GM12892 (cell line): ENCODE measurements around the gene BCL7C.

Experiments
- DNase-seq: peaks from one replicate; pipeline ENCODE4 v3.0.0; 2011; ENCODE audit not compliant: insufficient read length
- FAIRE-seq: peaks from 2 replicates; lab custom pipeline; 2011; peaks lifted over from hg19 to GRCh38; lab: Jason Lieb, UNC
- POLR2A ChIP-seq: IDR thresholded peaks from 2 replicates; pipeline ENCODE4 v1.6.1; 2011; ENCODE audit warnings: low read depth, low read length, control low read depth
- POLR2AphosphoS5 ChIP-seq: IDR thresholded peaks from 2 replicates; pipeline ENCODE4 v1.6.1; 2011; ENCODE audit warnings: low read depth, low read length, control low read depth
- TAF1 ChIP-seq: IDR thresholded peaks from 2 replicates; pipeline ENCODE4 v1.6.1; 2011; ENCODE audit warnings: low read depth, mild to moderate bottlenecking, control low read depth, low read length, borderline replicate concordance

The BCL7C gene

DNA sequence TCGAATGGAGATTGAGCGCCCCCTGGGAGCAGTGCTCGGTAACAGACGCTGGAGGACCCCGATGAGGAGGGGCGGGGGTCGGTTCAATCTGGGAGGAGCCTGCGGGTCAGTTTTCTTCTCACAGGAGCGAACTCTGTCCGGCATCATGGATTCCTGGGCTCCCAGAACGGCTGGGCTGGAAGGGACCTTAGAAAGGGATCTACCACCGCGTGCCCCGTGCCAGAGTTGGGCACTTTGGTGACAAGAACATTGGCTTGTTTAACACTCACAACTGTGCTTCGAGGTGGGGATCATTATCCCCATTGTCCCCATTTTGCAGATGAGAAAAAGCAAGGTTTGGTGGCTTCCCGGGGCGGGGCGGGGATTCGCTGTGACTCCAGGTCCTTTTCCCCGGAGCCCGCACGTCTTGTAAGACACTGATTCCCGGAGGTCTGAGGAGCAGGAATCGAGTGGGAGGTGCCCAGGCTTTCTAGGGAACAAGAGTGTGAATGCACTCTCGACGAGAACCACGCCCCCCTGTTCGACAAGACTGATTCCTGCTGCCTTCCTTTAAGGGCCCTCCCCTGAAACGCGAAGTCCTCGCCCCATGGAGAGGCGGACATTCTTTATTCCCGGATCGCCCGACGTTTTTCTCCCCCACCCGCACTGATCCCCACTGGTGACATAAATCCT, 28.0 kb upstream of the BCL7C start:
- no peak for FAIRE-seq
- no peak for TF ChIP-seq POLR2A
- TF ChIP-seq POLR2AphosphoS5, result no peak
- peak; percentile 58 for DNase-seq

DNA sequence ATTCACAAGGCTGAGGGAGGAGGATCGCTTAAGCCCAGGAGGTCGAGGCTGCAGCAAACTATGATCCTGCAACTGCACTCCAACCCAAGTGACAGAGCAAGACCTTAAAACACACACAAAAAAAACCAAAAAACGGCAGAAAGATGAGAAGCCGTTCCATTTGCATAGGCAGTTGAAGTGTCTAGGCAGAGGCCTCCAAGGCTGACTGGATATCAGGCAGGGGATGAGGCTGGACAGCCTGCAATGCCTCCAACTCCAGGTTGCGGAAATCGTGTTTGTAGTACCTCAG, 27.5 kb upstream of the BCL7C start:
- TF ChIP-seq POLR2AphosphoS5, result no peak
- TF ChIP-seq TAF1, result no peak
- TF ChIP-seq POLR2A, result no peak
- DNase-seq (no peak), FAIRE-seq (peak; percentile 83)

DNA sequence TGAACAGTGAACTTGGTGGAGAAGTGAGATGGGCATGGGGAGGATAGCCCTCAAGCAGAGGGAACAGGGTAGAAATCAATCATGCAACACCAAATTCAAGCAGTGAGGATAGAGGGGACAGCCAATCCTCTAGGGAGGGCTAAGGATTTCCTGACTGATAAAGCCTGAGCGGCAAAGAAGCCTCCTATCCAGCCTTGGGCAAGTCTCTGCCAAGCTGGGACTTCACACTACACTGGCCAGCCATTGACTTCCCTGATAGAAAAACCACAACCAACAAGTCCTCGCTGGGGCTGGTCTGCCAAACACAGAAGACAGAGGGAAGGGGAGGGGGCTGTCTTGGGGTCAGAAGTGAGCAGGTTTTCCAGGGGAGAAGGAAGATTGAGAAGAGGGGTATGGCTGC, 27.0 kb upstream of the BCL7C start:
- FAIRE-seq (no peak), DNase-seq (no peak)
- TF ChIP-seq TAF1, result no peak
- no peak for TF ChIP-seq POLR2A
- TF ChIP-seq POLR2AphosphoS5, result no peak

DNA sequence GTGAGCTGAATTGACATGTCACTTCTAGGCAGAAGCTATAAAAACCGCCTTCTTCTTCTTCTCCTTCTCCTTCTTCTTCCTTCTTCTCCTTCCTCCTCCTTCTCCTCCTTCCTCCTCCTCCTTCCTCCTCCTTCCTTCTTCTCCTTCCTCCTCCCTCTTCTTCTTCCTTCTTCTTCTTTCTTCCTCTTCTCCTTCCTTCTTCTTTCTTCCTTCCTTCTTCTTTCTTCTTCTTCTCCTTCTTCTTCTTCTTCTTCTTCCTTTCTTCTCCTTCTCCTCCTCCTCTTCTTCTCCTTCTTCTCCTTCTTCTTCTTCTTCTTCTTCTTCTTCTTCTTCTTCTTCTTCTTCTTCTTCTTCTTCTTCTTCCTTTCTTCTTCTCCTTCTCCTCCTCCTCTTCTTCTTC, 24.7 kb upstream of the BCL7C start:
- FAIRE-seq, result no peak
- no peak for DNase-seq
- TF ChIP-seq POLR2AphosphoS5 (no peak), POLR2A (no peak), TAF1 (no peak)

DNA sequence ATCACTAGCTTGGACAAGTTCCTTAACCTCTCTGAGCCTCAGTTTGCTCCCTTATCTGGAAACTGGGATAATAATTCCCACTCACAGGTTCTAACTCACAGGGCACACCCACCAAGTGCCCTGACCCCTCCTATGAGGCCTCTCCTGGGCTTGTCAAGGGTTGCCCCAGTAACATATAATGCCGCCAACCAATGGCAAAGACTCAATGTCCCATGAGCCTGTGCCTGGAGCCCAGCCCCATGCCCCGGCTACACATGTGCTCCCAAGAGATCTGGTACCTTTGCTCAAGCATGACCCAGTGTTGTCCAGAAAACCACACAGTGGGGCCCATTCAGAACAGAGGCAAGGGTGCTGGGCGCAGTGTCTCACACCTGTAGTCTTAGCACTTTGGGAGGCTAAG, 21.0 kb upstream of the BCL7C start:
- DNase-seq (no peak), FAIRE-seq (no peak)
- TF ChIP-seq TAF1 (no peak), POLR2AphosphoS5 (no peak), POLR2A (no peak)

DNA sequence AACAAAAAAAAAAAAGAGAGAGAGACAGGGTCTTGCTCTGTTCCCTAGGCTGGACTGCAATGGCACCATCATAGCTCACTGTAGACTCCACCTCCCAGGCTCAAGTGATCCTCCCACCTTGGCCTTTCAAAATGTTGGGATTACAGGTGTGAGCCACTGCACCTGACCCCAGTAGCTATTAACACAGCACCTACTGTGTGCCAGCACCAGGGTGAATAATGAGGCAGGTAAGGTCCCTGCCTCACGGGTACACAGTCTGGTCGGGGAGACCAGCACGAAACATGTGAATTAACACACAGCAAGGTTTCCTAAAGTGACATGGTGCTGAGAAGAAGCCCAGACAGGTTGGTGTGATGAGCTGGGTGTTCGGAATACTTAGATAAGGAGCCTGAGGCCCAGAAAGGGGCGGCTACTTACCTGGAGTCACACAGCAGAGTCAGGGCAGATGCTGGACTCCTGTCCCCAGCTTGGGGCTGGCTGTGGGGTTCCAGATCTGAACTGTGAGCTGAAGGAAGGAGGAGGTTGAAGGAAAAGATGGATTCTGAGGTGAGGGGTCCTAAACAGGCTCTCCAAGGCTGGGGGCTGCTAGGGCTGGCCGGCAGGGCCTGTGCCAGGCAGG, 19.0 kb upstream of the BCL7C start:
- FAIRE-seq (no peak), DNase-seq (no peak)
- TF ChIP-seq TAF1, result no peak
- no peak for TF ChIP-seq POLR2AphosphoS5
- TF ChIP-seq POLR2A, result no peak

DNA sequence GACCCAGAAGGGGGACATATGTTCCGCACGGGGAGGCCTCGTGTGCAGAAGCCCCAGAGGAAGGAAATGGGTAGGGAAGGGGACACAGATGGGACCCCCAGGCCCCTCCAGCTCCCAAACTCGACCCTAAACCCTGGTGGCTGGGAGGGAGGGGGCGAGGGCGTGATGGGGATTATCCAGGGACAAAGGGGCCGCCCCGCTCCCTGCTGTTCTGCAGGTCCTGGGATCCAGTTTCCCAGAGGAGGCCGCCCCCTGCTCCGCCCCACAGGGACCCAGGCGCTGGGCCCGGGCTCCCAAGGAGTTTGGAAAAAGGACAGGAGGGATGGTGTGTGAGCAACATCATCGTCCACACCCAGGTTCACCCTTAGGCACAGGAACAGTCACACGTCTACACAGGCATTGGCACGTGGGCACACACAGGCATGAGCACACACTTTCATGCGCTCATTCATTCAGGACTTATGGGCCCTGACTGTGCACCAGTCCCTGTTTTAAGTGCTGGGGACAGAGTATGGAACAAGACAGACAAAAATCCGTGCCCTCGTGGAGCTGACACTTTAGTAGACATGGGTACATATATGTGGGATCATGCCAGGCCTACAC, 16.7 kb upstream of the BCL7C start:
- DNase-seq, result no peak
- FAIRE-seq, result no peak
- TF ChIP-seq POLR2AphosphoS5 (no peak), POLR2A (no peak), TAF1 (no peak)

DNA sequence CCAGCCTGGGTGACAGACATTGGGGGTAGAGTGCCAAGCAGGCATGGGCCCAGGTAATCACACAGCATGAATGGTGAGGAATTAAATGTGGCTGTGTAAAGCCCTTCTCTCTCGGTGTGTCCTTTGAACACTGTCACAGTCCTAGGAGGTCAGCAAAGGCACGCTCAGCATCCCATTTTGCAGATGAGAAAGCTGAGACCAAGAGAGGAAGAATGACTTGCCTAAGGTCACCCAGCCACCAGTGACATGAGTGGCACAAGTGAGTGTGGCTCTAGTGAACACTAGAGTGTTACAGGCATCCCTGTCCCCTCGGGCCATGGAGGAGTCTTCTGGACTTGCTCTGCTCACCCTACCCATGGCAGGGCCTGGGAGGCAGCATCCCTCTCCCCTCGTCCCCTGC, 13.2 kb upstream of the BCL7C start:
- FAIRE-seq (no peak), DNase-seq (no peak)
- TF ChIP-seq TAF1 (no peak), POLR2AphosphoS5 (no peak), POLR2A (no peak)

DNA sequence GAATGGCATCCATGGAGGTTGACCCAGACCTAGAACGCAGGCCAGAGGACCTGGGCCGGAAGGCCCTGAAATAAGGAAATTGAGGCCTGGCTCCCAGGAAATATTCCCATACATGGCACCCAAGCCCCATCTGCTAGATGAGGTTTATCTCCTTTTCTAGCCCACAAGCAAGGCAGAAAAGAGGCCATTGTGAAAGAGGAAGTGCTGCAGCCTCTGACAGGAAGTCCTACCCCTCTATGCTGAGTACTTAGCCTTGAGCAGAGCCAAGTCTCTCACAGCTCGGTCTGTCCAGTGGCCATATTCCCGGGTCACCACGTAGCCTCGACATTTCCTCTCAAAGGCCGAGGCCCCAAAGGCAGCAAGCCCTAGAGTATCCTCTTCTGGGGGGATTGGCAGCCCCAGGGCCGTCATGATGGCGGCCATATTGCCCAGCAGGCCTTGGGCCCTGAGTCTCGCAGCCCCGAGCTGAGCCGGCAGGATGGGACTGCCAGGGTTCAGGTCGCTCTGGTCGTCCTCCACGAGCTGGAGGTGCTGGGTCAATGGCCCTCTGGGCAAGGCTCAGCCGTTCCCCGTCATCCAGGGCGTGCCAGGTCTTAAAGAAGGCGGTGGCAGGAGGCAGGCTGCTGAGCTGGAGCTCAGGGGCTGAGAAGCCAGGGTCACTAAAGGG, 10.4 kb upstream of the BCL7C start:
- DNase-seq (no peak), FAIRE-seq (no peak)
- TF ChIP-seq POLR2A (no peak), TAF1 (no peak), POLR2AphosphoS5 (no peak)

DNA sequence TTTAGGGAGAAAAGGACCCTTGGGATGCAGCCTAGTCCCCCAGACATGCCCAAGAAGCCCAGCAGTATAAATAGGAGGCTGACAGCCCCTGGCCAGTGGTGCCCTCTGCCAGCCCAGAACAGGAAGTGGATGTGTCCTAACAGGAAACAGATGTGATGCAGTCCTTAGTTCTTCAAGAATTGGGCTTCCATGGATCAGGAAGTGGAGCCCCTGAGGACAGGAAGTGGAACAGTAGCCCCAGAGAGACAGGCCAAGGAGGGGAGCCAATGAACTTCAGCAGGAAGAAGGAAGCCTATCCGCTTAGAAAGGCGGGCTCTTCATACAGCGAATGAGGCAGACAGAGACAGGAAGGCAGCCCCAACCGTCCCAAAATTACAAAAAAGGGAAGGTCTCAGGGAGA, 9.7 kb upstream of the BCL7C start:
- DNase-seq, result no peak
- TF ChIP-seq POLR2A, result no peak
- no peak for TF ChIP-seq TAF1
- TF ChIP-seq POLR2AphosphoS5, result no peak
- no peak for FAIRE-seq

DNA sequence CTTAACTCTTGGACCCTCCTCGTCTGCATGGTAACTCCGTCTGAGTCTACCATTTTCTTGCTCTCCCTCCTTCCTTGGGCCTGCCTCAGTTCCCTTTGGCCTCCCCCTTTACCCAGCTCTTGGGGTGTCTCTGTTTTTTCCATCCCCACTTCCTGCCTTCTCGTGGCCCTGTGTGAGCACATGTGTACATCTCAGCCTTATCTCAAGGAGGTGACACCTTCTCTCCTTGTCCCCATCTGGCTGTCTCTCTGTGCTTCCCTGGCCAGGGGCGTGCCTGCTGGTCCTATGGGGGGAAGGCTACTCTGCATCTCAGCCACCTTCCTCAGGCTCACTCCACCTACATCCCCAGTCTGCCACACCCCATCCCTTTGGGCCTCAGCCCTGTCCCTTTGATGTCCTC, 9.1 kb upstream of the BCL7C start:
- TF ChIP-seq POLR2AphosphoS5, result no peak
- no peak for TF ChIP-seq POLR2A
- TF ChIP-seq TAF1, result no peak
- no peak for DNase-seq
- FAIRE-seq, result no peak

DNA sequence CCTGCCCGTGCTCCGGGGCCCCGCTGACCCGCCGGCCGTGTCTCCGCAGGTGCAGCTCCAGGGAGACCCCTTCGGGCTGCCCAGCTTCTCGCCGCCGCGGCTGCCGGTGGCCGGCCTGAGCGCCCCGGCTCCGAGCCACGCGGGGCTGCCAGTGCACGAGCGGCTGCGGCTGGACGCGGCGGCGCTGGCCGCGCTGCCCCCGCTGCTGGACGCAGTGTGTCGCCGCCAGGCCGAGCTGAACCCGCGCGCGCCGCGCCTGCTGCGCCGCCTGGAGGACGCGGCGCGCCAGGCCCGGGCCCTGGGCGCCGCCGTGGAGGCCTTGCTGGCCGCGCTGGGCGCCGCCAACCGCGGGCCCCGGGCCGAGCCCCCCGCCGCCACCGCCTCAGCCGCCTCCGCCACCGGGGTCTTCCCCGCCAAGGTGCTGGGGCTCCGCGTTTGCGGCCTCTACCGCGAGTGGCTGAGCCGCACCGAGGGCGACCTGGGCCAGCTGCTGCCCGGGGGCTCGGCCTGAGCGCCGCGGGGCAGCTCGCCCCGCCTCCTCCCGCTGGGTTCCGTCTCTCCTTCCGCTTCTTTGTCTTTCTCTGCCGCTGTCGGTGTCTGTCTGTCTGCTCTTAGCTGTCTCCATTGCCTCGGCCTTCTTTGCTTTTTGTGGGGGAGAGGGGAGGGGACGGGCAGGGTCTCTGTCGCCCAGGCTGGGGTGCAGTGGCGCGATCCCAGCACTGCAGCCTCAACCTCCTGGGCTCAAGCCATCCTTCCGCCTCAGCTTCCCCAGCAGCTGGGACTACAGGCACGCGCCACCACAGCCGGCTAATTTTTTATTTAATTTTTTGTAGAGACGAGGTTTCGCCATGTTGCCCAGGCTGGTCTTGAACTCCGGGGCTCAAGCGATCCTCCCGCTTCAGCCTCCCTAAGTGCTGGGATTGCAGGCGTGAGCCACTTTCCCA, 8.4 kb upstream of the BCL7C start:
- TF ChIP-seq POLR2AphosphoS5, result no peak
- no peak for TF ChIP-seq POLR2A
- no peak for TF ChIP-seq TAF1
- DNase-seq (peak; percentile 78), FAIRE-seq (peak; percentile 77)
